Measurements from ENCODE around the gene UGGT2.

DNA sequence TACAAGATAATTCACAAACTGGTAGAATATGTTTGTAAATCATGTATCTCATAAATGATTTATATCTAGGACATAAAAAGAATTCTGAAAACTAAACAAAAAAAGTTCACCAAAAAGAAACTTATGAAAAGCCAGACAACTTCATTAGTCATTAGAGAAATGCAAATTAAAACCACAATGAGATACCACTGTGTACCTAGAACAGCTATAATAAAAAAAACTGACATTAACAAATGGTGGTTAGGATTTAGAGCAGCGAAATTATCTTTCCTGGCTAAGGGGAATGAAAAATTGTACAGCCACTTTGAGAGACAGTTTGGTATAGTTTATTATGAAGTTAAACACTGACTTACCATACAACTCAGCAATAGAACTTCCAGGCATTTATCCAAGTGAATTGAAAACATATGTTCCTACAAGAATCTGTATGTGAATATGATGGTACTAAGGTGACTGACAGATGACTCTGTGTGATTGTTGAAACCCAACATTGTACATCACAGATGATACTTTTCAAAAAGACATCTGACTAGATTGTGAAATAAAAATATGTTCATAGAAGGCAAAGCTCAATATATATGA lies 41.8 kb downstream of the UGGT2 start:
- no peak for TF ChIP-seq POLR2A (IDR thresholded peaks at IDR 0.05)
- TF ChIP-seq, protein P1, sequence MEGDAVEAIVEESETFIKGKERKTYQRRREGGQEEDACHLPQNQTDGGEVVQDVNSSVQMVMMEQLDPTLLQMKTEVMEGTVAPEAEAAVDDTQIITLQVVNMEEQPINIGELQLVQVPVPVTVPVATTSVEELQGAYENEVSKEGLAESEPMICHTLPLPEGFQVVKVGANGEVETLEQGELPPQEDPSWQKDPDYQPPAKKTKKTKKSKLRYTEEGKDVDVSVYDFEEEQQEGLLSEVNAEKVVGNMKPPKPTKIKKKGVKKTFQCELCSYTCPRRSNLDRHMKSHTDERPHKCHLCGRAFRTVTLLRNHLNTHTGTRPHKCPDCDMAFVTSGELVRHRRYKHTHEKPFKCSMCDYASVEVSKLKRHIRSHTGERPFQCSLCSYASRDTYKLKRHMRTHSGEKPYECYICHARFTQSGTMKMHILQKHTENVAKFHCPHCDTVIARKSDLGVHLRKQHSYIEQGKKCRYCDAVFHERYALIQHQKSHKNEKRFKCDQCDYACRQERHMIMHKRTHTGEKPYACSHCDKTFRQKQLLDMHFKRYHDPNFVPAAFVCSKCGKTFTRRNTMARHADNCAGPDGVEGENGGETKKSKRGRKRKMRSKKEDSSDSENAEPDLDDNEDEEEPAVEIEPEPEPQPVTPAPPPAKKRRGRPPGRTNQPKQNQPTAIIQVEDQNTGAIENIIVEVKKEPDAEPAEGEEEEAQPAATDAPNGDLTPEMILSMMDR (IDR thresholded peaks at IDR 0.05): no peak

Measured in adrenal gland (tissue), 5 donors.